ENCODE results near the gene THPO. TPM values are rescaled to one million over a fixed set of nuclear protein-coding genes. Genes with fewer than 3 reads are reported as not detected.

Gene THPO
- 0.88 TPM for total RNA-seq

GRCh38 chr3:184377882-184378445 is at the start of gene THPO:
TSS of gene THPO (minus strand) at chr3:184378207. CDS start at chr3:184376259, 1,948 bp downstream.

GRCh38 chr3:184379358-184380184 is 1.6 kb upstream of the THPO start, which contains the start of gene CHRD:
TSS of gene CHRD (plus strand) at chr3:184380054. CDS start at chr3:184380319, 265 bp downstream.

GRCh38 chr3:184361532-184361931 is 16.5 kb downstream of the THPO start, which contains the start of the genes CLCN2 and POLR2H:
TSS of gene CLCN2 (minus strand) at chr3:184361605. CDS start at chr3:184361479, 126 bp downstream.
TSS of gene POLR2H (plus strand) at chr3:184361710. CDS start at chr3:184363493, 1,783 bp downstream.

GRCh38 chr3:184337399-184337714 is 40.6 kb downstream of the THPO start, which contains the start of gene FAM131A:
TSS of gene FAM131A (plus strand) at chr3:184337600. CDS start at chr3:184337631, 31 bp downstream.

Small RNA genes lying within 50 kb of the gene (small RNA-seq; reads per million reads assigned to genes)
- gene SNORD66 (ENCODE audit: low replicate concordance) = 526 reads per million, percentile 99 among the genes with 10 or more reads in this experiment

Other genes with a start within 250 kb of the THPO start
- 32.2 TPM for gene EIF2B5, start 242.8 kb downstream of the THPO start, total RNA-seq
- gene DVL3, start 222.8 kb downstream of the THPO start, total RNA-seq = 59.7 TPM
- gene AP2M1, start 203.4 kb downstream of the THPO start, total RNA-seq = 235 TPM
- 65.3 TPM for gene ABCF3, start 192.0 kb downstream of the THPO start, total RNA-seq
- gene VWA5B2, start 148.6 kb downstream of the THPO start, total RNA-seq = 0.99 TPM
- gene ALG3, start 129.2 kb downstream of the THPO start, total RNA-seq = 28.7 TPM
- gene EEF1AKMT4, start 128.5 kb downstream of the THPO start, total RNA-seq = 1.8 TPM
- gene CAMK2N2, start 116.7 kb downstream of the THPO start, total RNA-seq = 0.70 TPM
- gene ECE2, start 102.2 kb downstream of the THPO start, total RNA-seq = not detected
- 173 TPM for gene PSMD2, start 79.0 kb downstream of the THPO start, total RNA-seq
- 160 TPM for gene EIF4G1, start 63.6 kb downstream of the THPO start, total RNA-seq
- 23.5 TPM for gene FAM131A, start 40.6 kb downstream of the THPO start, total RNA-seq
- 13.4 TPM for gene CLCN2, start 16.6 kb downstream of the THPO start, total RNA-seq
- gene POLR2H, start 16.5 kb downstream of the THPO start, total RNA-seq = 68.9 TPM
- gene CHRD, start 1.8 kb upstream of the THPO start, total RNA-seq = 32.6 TPM
- gene EPHB3, start 183.6 kb upstream of the THPO start, total RNA-seq = 45.3 TPM